WI38 (cell line): ENCODE results near the gene ZNF74.
"Not testable (repeated sequence)": the region's sequence is repeated elsewhere in the genome, so short reads cannot be mapped to it uniquely, and the experiment has no call there.

Source experiments
- H3K4me3 ChIP-seq: 2 replicates; pipeline ENCODE4 v1.5.1; 2011; ENCODE audit warnings: low read depth, mild to moderate bottlenecking, control low read depth, low read length
- TF ChIP-seq, protein P1 (sequence below): IDR thresholded peaks from 2 replicates; pipeline ENCODE4 v1.5.1; 2012; ENCODE audit warnings: low read depth, mild to moderate bottlenecking, control low read depth, low read length

ZNF74 gene

DNA sequence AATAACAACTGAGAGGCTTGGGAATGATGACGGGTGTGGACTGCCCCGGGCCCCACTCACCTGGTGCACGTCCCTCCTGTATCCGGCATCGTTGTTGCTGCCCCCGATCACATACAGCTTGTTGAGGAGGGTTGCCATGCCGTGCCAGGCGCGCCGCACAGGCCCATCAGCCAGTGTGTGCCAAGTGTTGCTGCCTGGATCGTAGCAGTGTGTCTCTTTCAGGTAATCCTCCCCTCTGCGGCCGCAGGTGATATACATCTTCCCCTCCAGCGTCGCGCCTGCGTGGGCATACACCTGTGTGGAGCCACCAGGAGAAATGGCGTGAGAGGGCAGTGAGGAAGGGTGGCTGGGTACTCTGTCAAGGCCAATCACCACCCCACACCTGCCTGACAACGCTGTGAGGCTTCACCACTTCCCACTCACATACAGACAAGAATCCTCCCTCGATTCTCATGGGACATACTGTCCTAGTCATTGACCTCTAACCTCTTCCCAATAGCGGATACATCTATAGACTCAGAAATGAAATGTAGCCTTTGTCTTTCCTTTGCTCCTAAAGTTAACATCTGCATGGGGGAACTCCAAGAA is 52.5 kb downstream of the ZNF74 start:
- H3K4me3 ChIP-seq, result no peak overlapping the region
- TF ChIP-seq, protein P1, sequence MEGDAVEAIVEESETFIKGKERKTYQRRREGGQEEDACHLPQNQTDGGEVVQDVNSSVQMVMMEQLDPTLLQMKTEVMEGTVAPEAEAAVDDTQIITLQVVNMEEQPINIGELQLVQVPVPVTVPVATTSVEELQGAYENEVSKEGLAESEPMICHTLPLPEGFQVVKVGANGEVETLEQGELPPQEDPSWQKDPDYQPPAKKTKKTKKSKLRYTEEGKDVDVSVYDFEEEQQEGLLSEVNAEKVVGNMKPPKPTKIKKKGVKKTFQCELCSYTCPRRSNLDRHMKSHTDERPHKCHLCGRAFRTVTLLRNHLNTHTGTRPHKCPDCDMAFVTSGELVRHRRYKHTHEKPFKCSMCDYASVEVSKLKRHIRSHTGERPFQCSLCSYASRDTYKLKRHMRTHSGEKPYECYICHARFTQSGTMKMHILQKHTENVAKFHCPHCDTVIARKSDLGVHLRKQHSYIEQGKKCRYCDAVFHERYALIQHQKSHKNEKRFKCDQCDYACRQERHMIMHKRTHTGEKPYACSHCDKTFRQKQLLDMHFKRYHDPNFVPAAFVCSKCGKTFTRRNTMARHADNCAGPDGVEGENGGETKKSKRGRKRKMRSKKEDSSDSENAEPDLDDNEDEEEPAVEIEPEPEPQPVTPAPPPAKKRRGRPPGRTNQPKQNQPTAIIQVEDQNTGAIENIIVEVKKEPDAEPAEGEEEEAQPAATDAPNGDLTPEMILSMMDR, result no peak

GRCh38 chr22:20448630-20449029 is 54.7 kb downstream of the ZNF74 start:
- no peak overlapping the region for H3K4me3 ChIP-seq
- TF ChIP-seq, protein P1, result no peak

GRCh38 chr22:20449819-20450550 is 56.0 kb downstream of the ZNF74 start:
- H3K4me3 ChIP-seq, result no peak overlapping the region
- TF ChIP-seq, protein P1, result no peak

DNA sequence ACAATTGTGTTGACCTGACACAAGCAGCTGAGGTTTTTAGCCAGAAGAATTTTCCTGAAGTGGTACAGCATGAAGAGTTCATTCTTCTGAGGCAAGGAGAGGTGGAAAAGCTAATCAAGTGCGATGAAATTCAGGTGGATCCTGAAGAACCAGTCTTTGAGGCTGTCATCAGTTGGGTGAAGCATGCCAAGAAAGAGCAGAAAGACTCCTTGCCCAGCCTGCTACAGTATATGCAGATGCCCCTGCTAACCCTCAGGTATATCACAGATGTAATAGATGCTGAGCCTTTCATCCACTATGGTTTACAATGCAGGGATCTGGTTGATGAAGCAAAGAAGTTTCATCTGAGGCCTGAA is 56.6 kb downstream of the ZNF74 start:
- TF ChIP-seq, protein P1, result no peak
- no peak overlapping the region for H3K4me3 ChIP-seq

GRCh38 chr22:20451129-20451778 is 57.3 kb downstream of the ZNF74 start:
- H3K4me3 ChIP-seq, result not testable (repeated sequence)

GRCh38 chr22:20451920-20452319 is 58.0 kb downstream of the ZNF74 start:
- H3K4me3 ChIP-seq, result no peak overlapping the region
- TF ChIP-seq, protein P1, result no peak

GRCh38 chr22:20453222-20453621 is 59.3 kb downstream of the ZNF74 start:
- TF ChIP-seq, protein P1, result no peak
- no peak overlapping the region for H3K4me3 ChIP-seq
